NB4 (cell line): Measurements from ENCODE around the gene PUM1.
A peak's percentile ranks its signal among the peaks of the same experiment; 100 is the strongest.

Experiments
- DNase-seq: peaks from one replicate; pipeline ENCODE4 v3.0.0; 2010; ENCODE audit warnings: low read depth
- H3K4me3 ChIP-seq: one replicate; pipeline ENCODE4 v1.5.1; 2011; ENCODE audit warnings: mild to moderate bottlenecking, low read depth, low read length, moderate library complexity
- CTCF ChIP-seq: IDR thresholded peaks from one replicate; pipeline ENCODE4 v1.5.1; 2012; ENCODE audit warnings: low read depth, low read length
- MAX ChIP-seq: IDR thresholded peaks from 2 replicates; pipeline ENCODE4 v1.6.1; 2011; ENCODE audit warnings: low read depth, low read length
- MYC ChIP-seq: IDR thresholded peaks from 2 replicates; pipeline ENCODE4 v1.6.1; 2011; ENCODE audit warnings: low read depth, low read length
- POLR2A ChIP-seq: IDR thresholded peaks from 2 replicates; pipeline ENCODE4 v1.6.1; 2011; ENCODE audit warnings: mild to moderate bottlenecking; ENCODE audit not compliant: insufficient read length; ENCODE audit errors: extremely low read depth

The PUM1 gene

GRCh38 chr1:30988045-30988444, 77.5 kb downstream of the PUM1 start:
- DNase-seq: no peak
- TF ChIP-seq POLR2A (no peak), MAX (no peak), CTCF (no peak), MYC (no peak)
- no peak overlapping the region for H3K4me3 ChIP-seq

- no peak for TF ChIP-seq CTCF
- no peak for TF ChIP-seq POLR2A
- no peak for TF ChIP-seq MYC
- TF ChIP-seq MAX: no peak
- DNase-seq: no peak
- no peak overlapping the region for H3K4me3 ChIP-seq
Measured at GRCh38 chr1:30986755-30987154, 78.8 kb downstream of the PUM1 start.

GRCh38 chr1:30984991-30985503, 80.5 kb downstream of the PUM1 start:
- no peak for DNase-seq
- TF ChIP-seq CTCF (no peak), MYC (no peak), MAX (no peak), POLR2A (no peak)
- no peak overlapping the region for H3K4me3 ChIP-seq

- TF ChIP-seq MYC: no peak
- DNase-seq: no peak
- no peak overlapping the region for H3K4me3 ChIP-seq
Measured at GRCh38 chr1:30984165-30984889, 81.2 kb downstream of the PUM1 start.

GRCh38 chr1:30982937-30983336, 82.6 kb downstream of the PUM1 start:
- DNase-seq: peak; percentile 44
- H3K4me3 ChIP-seq: no peak overlapping the region
- TF ChIP-seq POLR2A (no peak), MAX (no peak), CTCF (no peak), MYC (no peak)

- DNase-seq: no peak
- no peak overlapping the region for H3K4me3 ChIP-seq
- TF ChIP-seq MYC (no peak), POLR2A (no peak), CTCF (no peak), MAX (no peak)
Measured at GRCh38 chr1:30982431-30982830, 83.1 kb downstream of the PUM1 start.
